HG03097 (cell line): ENCODE results near the gene NFAM1.

Experiments
- ATAC-seq: cut with Tn5 transposase; IDR thresholded peaks from one replicate; pipeline ENCODE4 v1.9.1; 2021; ENCODE audit not compliant: unreplicated experiment, low FRiP score

NFAM1 gene

GRCh38 chr22:42417645-42418305 is 14.4 kb downstream of the NFAM1 start:
- no peak for ATAC-seq

GRCh38 chr22:42416671-42417230 is 15.5 kb downstream of the NFAM1 start:
- no peak for ATAC-seq

GRCh38 chr22:42414565-42415303 is 17.5 kb downstream of the NFAM1 start:
- no peak for ATAC-seq

- no peak for ATAC-seq
These were observed 18.2 kb downstream of the NFAM1 start for GRCh38 chr22:42414021-42414420.

GRCh38 chr22:42412744-42413333 is 19.4 kb downstream of the NFAM1 start:
- no peak for ATAC-seq

- no peak for ATAC-seq
These were observed 21.5 kb downstream of the NFAM1 start for GRCh38 chr22:42410708-42411107.

GRCh38 chr22:42408810-42409529 is 23.2 kb downstream of the NFAM1 start:
- no peak for ATAC-seq

- ATAC-seq = no peak
These were observed 23.9 kb downstream of the NFAM1 start for GRCh38 chr22:42408276-42408675.

GRCh38 chr22:42404266-42404665 is 27.9 kb downstream of the NFAM1 start:
- no peak for ATAC-seq

GRCh38 chr22:42401535-42402334 is 30.5 kb downstream of the NFAM1 start:
- no peak for ATAC-seq

GRCh38 chr22:42400811-42401534 is 31.2 kb downstream of the NFAM1 start:
- no peak for ATAC-seq

- no peak for ATAC-seq
These were observed 32.6 kb downstream of the NFAM1 start for GRCh38 chr22:42399315-42400271.

- no peak for ATAC-seq
These were observed 34.6 kb downstream of the NFAM1 start for GRCh38 chr22:42397332-42398249.

- ATAC-seq = no peak
These were observed 35.4 kb downstream of the NFAM1 start for GRCh38 chr22:42396621-42397331.

- no peak for ATAC-seq
These were observed 43.1 kb downstream of the NFAM1 start for GRCh38 chr22:42389143-42389542.

- ATAC-seq = no peak
These were observed 43.9 kb downstream of the NFAM1 start for GRCh38 chr22:42388130-42388797.
